ENCODE results near the gene TLNRD1. TPM values are rescaled to one million over a fixed set of nuclear protein-coding genes. Genes with fewer than 3 reads are reported as not detected.
A peak's percentile ranks its signal among the peaks of the same experiment; 100 is the strongest.

Gene TLNRD1
- total and polyA plus RNA-seq, 4 donors, result 10.8 to 36.5 (median 20.7) TPM

DNA sequence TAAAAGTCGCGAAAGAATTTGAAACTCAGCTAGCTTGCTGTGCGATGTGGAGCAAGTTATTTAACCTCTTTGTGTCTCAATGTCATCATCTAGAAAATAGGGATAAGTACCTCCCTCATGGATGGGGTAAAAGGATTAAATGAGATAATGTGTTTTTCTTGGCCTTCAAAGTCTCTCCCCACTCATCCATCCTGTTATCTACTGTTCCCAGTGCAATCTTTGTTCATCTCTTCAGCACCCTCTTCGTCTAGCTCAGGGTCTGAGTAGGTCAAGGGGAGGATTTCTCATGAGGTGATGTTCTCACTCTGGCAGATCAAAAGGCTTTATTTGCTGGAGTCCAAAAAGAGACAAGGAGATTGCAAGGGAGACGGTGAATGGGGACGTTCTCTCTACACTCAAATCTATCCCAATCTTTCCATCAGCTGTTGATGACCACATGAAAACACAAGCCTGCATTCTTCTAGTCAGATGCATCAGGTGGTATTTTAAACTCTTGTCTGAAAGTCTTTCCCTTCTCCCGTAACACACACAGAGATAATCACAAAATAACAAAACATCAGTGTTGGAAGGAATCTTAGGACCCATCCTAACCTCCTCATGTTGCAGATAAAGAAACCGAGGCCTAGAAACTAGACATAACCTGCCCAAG lies 12.5 kb upstream of the TLNRD1 start:
- Histone ChIP-seq H3K9ac (ENCODE audit: insufficient read depth in 1 of 2, low read length in 2 of 2) (peak overlapping the region in 1 of 2 donors; percentile 86), H3K27me3 (ENCODE audit: control insufficient read depth in 3 of 3, insufficient read depth in 3 of 3, low read length in 2 of 3) (no peaks in the 10 kb centered on the region), H3K27ac (ENCODE audit: low read depth in 1 of 2, low read length in 1 of 2) (peak overlapping the region in 1 of 2 donors; percentile 15), H3K4me1 (ENCODE audit: control insufficient read depth in 5 of 5, insufficient read depth in 5 of 5, low read length in 5 of 5) (peaks cover 0 to 17% (median 12%) of the 10 kb centered on the region in 5 donors), H3K36me3 (ENCODE audit: control insufficient read depth in 4 of 4, insufficient read depth in 4 of 4, low read length in 4 of 4) (peaks cover 0 to 2% (median 0%) of the 10 kb centered on the region in 4 donors), H3K4me3 (peak overlapping the region; percentile 69), H3K9me3 (ENCODE audit: control insufficient read depth in 4 of 4, insufficient read depth in 3 of 4, low read length in 3 of 4) (no peaks in the 10 kb centered on the region)
- ATAC-seq (ENCODE audit: insufficient read depth, low FRiP score), result no peak
- no peak for DNase-seq
- TF ChIP-seq, protein P1, sequence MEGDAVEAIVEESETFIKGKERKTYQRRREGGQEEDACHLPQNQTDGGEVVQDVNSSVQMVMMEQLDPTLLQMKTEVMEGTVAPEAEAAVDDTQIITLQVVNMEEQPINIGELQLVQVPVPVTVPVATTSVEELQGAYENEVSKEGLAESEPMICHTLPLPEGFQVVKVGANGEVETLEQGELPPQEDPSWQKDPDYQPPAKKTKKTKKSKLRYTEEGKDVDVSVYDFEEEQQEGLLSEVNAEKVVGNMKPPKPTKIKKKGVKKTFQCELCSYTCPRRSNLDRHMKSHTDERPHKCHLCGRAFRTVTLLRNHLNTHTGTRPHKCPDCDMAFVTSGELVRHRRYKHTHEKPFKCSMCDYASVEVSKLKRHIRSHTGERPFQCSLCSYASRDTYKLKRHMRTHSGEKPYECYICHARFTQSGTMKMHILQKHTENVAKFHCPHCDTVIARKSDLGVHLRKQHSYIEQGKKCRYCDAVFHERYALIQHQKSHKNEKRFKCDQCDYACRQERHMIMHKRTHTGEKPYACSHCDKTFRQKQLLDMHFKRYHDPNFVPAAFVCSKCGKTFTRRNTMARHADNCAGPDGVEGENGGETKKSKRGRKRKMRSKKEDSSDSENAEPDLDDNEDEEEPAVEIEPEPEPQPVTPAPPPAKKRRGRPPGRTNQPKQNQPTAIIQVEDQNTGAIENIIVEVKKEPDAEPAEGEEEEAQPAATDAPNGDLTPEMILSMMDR (IDR thresholded peaks at IDR 0.05; ENCODE audit: control extremely low read depth, extremely low read depth), result no peak
- 65 to 76% methylated on average over 8 of the region's 8 CpGs for WGBS, 2 donors

- no peak for ATAC-seq (ENCODE audit: insufficient read depth, low FRiP score)
- WGBS, 2 donors, result 0 to 1% methylated on average over 7 of the region's 7 CpGs
- DNase-seq, result peak in 1 of 3 donors; percentile 17
- Histone ChIP-seq H3K27ac (ENCODE audit: low read depth in 1 of 2, low read length in 1 of 2) (peak overlapping the region; percentile 92 to 94), H3K36me3 (ENCODE audit: control insufficient read depth in 4 of 4, insufficient read depth in 4 of 4, low read length in 4 of 4) (peaks cover 0 to 2% (median 0%) of the 10 kb centered on the region in 4 donors), H3K4me3 (peak overlapping the region; percentile 69), H3K27me3 (ENCODE audit: control insufficient read depth in 3 of 3, insufficient read depth in 3 of 3, low read length in 2 of 3) (no peaks in the 10 kb centered on the region), H3K9me3 (ENCODE audit: control insufficient read depth in 4 of 4, insufficient read depth in 3 of 4, low read length in 3 of 4) (no peaks in the 10 kb centered on the region), H3K9ac (ENCODE audit: insufficient read depth in 1 of 2, low read length in 2 of 2) (peak overlapping the region; percentile 84 to 86), H3K4me1 (ENCODE audit: control insufficient read depth in 5 of 5, insufficient read depth in 5 of 5, low read length in 5 of 5) (peaks cover 0 to 17% (median 12%) of the 10 kb centered on the region in 5 donors)
- TF ChIP-seq, protein P1 (IDR thresholded peaks at IDR 0.05; ENCODE audit: control extremely low read depth, extremely low read depth), result no peak
Observed at GRCh38 chr15:80989081-80989517, 11.6 kb upstream of the TLNRD1 start.

- Histone ChIP-seq H3K27me3 (ENCODE audit: control insufficient read depth in 3 of 3, insufficient read depth in 3 of 3, low read length in 2 of 3) (no peaks in the 10 kb centered on the region), H3K4me1 (ENCODE audit: control insufficient read depth in 5 of 5, insufficient read depth in 5 of 5, low read length in 5 of 5) (peaks cover 0 to 17% (median 12%) of the 10 kb centered on the region in 5 donors), H3K9ac (ENCODE audit: insufficient read depth in 1 of 2, low read length in 2 of 2) (peak within 1 kb of the TSS; percentile 84 to 98), H3K4me3 (peak within 1 kb of the TSS; percentile 69), H3K9me3 (ENCODE audit: control insufficient read depth in 4 of 4, insufficient read depth in 3 of 4, low read length in 3 of 4) (no peaks in the 10 kb centered on the region), H3K36me3 (ENCODE audit: control insufficient read depth in 4 of 4, insufficient read depth in 4 of 4, low read length in 4 of 4) (peaks cover 0 to 2% (median 0%) of the 10 kb centered on the region in 4 donors), H3K27ac (ENCODE audit: low read depth in 1 of 2, low read length in 1 of 2) (peak within 1 kb of the TSS; percentile 92 to 96)
- peak; percentile 100 for ATAC-seq (ENCODE audit: insufficient read depth, low FRiP score)
- TF ChIP-seq, protein P1 (IDR thresholded peaks at IDR 0.05; ENCODE audit: control extremely low read depth, extremely low read depth), result no peak
- peak; percentile 97 to 98 (median 98) for DNase-seq
- 0 to 1% methylated on average over 54 to 63 of the region's 63 CpGs for WGBS, 2 donors
Observed at GRCh38 chr15:80989518-80990478, 10.9 kb upstream of the TLNRD1 start, which contains the start of gene MESD. TSS of gene MESD (minus strand) at chr15:80989819. CDS start at chr15:80989791, 28 bp downstream.
